HCT116 (cell line): ENCODE results near the gene EEPD1. TPM values are rescaled to one million over a fixed set of nuclear protein-coding genes. Genes with fewer than 3 reads are reported as not detected.

Source experiments
- ATAC-seq: fragments of 200-7000 bp; cut with Tn5 transposase; 2 replicates; pipeline ENCODE4 v1.9.1; 2020; ENCODE audit warnings: mild to moderate bottlenecking, moderate library complexity
- BruUV-seq: library from RNA; stranded (reverse); fragments of 400-500 nt; replicated peaks from 2 replicates; lab custom pipeline; 2021; lab: Mats Ljungman, UMichigan
- CTCF ChIA-PET: fragments of 300-600 bp; sonication (Branson Sonifier 250); formaldehyde crosslinking; loops from one replicate; lab custom pipeline; 2021; ENCODE audit warnings: antibody characterized with exemption; lab: Charles Lee
- POLR2A ChIA-PET: fragments of 300-600, 350-600 bp; sonication (Branson Sonifier 250); formaldehyde crosslinking; loops from one replicate; lab custom pipeline; 2021; ENCODE audit warnings: antibody characterized with exemption; lab: Charles Lee
- RAD21 ChIA-PET, 2 experiments: fragments of 300-600 bp; sonication (Branson Sonifier 250); formaldehyde crosslinking; loops; one replicate each; lab custom pipeline; 2023; ENCODE audit warnings: low total read pairs in 2 of 2; ENCODE audit not compliant: uncharacterized antibody in 2 of 2, unreplicated experiment in 2 of 2, low non-redundant PET in 1 of 2; lab: Charles Lee
- DNase-seq: peaks from one replicate; pipeline ENCODE4 v3.0.0-alpha.2; 2010; ENCODE audit warnings: low read depth, low spot score
- H2AFZ ChIP-seq: fragments of 200-600 bp; shearing (Covaris generic), sonication (generic); 2 replicates; pipeline ENCODE4 v1.6.1; 2017; ENCODE audit warnings: low read depth, mixed run types, mixed read lengths, antibody characterized with exemption, low read length; ENCODE audit not compliant: poor library complexity, severe bottlenecking
- H3K27ac ChIP-seq: 2 replicates; pipeline ENCODE4 v1.5.1; 2012; ENCODE audit warnings: low read depth, low read length
- H3K27me3 ChIP-seq: fragments of 200-600 bp; sonication (generic); 2 replicates; pipeline ENCODE4 v1.6.1; 2016; ENCODE audit warnings: mixed run types, low read length, mixed read lengths; ENCODE audit not compliant: insufficient read depth
- H3K36me3 ChIP-seq, 2 experiments: fragments of 200-500 bp in 1 of 2; fragments of 200-600 bp in 1 of 2; sonication (Bioruptor generic) in 1 of 2; sonication (generic) in 1 of 2; 2 replicates each; pipeline versions ENCODE4 v1.5.1 to v1.6.1; 2014 to 2016; ENCODE audit warnings: low read length in 2 of 2, inconsistent platforms in 1 of 2, mixed read lengths in 1 of 2, mixed run types in 1 of 2; ENCODE audit not compliant: insufficient read depth in 2 of 2, control insufficient read depth in 1 of 2
- H3K4me1 ChIP-seq, 2 experiments: fragments of 200-600 bp in 1 of 2; sonication (generic) in 1 of 2; 2 replicates each; pipeline versions ENCODE4 v1.5.1 to v1.6.1; 2012 to 2017; ENCODE audit warnings: low read length in 2 of 2, inconsistent platforms in 1 of 2, mild to moderate bottlenecking in 1 of 2, mixed read lengths in 1 of 2, mixed run types in 1 of 2, moderate library complexity in 1 of 2; ENCODE audit not compliant: insufficient read depth in 2 of 2, control insufficient read depth in 1 of 2
- H3K4me2 ChIP-seq: fragments of 200-600 bp; sonication (generic); 2 replicates; pipeline ENCODE4 v1.6.1; 2017; ENCODE audit warnings: mixed run types, low read length, mixed read lengths
- H3K4me3 ChIP-seq, 2 experiments: fragments of 200-600 bp in 1 of 2; sonication (generic) in 1 of 2; replicated peaks in 1 of 2; 2 replicates each; pipeline ENCODE4 v1.5.1; 2011 to 2016; ENCODE audit warnings: low read length in 2 of 2, control low read depth in 1 of 2, low read depth in 1 of 2, mild to moderate bottlenecking in 1 of 2, mixed read lengths in 1 of 2, mixed run types in 1 of 2
- H3K79me2 ChIP-seq: fragments of 200-600 bp; sonication (generic); 2 replicates; pipeline ENCODE4 v1.6.1; 2017; ENCODE audit warnings: mild to moderate bottlenecking, mixed run types, low read length, moderate library complexity, mixed read lengths; ENCODE audit not compliant: insufficient read depth
- H3K9ac ChIP-seq: fragments of 200-600 bp; sonication (generic); 2 replicates; pipeline ENCODE4 v1.6.1; 2016; ENCODE audit warnings: low read length, mixed read lengths
- H3K9me2 ChIP-seq: fragments of 200-600 bp; sonication (generic), shearing (Covaris generic); 2 replicates; pipeline ENCODE4 v1.6.1; 2017; ENCODE audit warnings: mixed run types, mild to moderate bottlenecking, moderate library complexity; ENCODE audit not compliant: insufficient read depth
- H3K9me3 ChIP-seq, 2 experiments: fragments of 200-500 bp in 1 of 2; fragments of 200-600 bp in 1 of 2; sonication (Bioruptor generic) in 1 of 2; sonication (generic) in 1 of 2; 2 replicates each; pipeline ENCODE4 v1.6.1; 2014 to 2017; ENCODE audit warnings: low read length in 2 of 2, mixed read lengths in 2 of 2, inconsistent platforms in 1 of 2, low read depth in 1 of 2, mild to moderate bottlenecking in 1 of 2, mixed run types in 1 of 2, moderate library complexity in 1 of 2; ENCODE audit not compliant: control insufficient read depth in 1 of 2, insufficient read depth in 1 of 2
- H4K20me1 ChIP-seq: fragments of 200-600 bp; sonication (generic), shearing (Covaris generic); 2 replicates; pipeline ENCODE4 v1.6.1; 2017; ENCODE audit warnings: mixed run types, mild to moderate bottlenecking, moderate library complexity; ENCODE audit not compliant: insufficient read depth
- ATF3 ChIP-seq: IDR thresholded peaks from 2 replicates; pipeline ENCODE4 v1.6.1; 2012
- CBX3 ChIP-seq: IDR thresholded peaks from 2 replicates; pipeline ENCODE4 v1.6.1; 2012; ENCODE audit warnings: low read depth
- CEBPB ChIP-seq: IDR thresholded peaks from 2 replicates; pipeline ENCODE4 v1.6.1; 2012; ENCODE audit warnings: low read depth
- CTCF ChIP-seq, 3 experiments: fragments of 200-600 bp in 1 of 3; sonication (generic) in 1 of 3; IDR thresholded peaks in 2 of 3; conservative IDR thresholded peaks in 1 of 3; 2 replicates each; pipeline ENCODE4 v1.5.1; 2012 to 2017; ENCODE audit warnings: low read depth in 2 of 3, low read length in 2 of 3, antibody characterized with exemption in 1 of 3, borderline replicate concordance in 1 of 3, control low read depth in 1 of 3, mild to moderate bottlenecking in 1 of 3, mixed read lengths in 1 of 3, mixed run types in 1 of 3, moderate library complexity in 1 of 3; ENCODE audit not compliant: insufficient read depth in 1 of 3
- EGR1 ChIP-seq: IDR thresholded peaks from 2 replicates; pipeline ENCODE4 v1.6.1; 2012; ENCODE audit warnings: low read depth
- EZH2 ChIP-seq: fragments of 200-600 bp; sonication (generic); IDR thresholded peaks from 2 replicates; pipeline ENCODE4 v1.6.1; 2017; ENCODE audit warnings: antibody characterized with exemption, mixed run types
- EZH2phosphoT487 ChIP-seq: fragments of 200-600 bp; IDR thresholded peaks from 2 replicates; pipeline ENCODE4 v1.6.1; 2018; ENCODE audit warnings: antibody characterized with exemption, borderline replicate concordance
- FOSL1 ChIP-seq: IDR thresholded peaks from 2 replicates; pipeline ENCODE4 v1.6.1; 2012; ENCODE audit warnings: low read depth
- MAX ChIP-seq: IDR thresholded peaks from 2 replicates; pipeline ENCODE4 v1.6.1; 2012
- POLR2A ChIP-seq: IDR thresholded peaks from 2 replicates; pipeline ENCODE4 v1.7.0; 2011; ENCODE audit warnings: borderline replicate concordance; ENCODE audit not compliant: insufficient read depth, insufficient read length; ENCODE audit errors: extremely low read depth
- SP1 ChIP-seq: IDR thresholded peaks from 2 replicates; pipeline ENCODE4 v1.6.1; 2012; ENCODE audit warnings: low read depth
- SRF ChIP-seq: IDR thresholded peaks from 2 replicates; pipeline ENCODE4 v1.6.1; 2012; ENCODE audit warnings: low read depth
- TCF7L2 ChIP-seq: IDR thresholded peaks from 2 replicates; pipeline ENCODE4 v1.7.0; 2011; ENCODE audit warnings: borderline replicate concordance, inconsistent platforms; ENCODE audit not compliant: insufficient read depth, insufficient read length; ENCODE audit errors: extremely low read depth
- ZNF274 ChIP-seq: fragments of 200-500 bp; sonication (Bioruptor generic); IDR thresholded peaks from 2 replicates; pipeline ENCODE4 v1.6.1; 2014; ENCODE audit warnings: mild to moderate bottlenecking, low read depth, low read length, inconsistent platforms
- intact Hi-C: fragments of 100-400 bp; cut with micrococcal nuclease; formaldehyde crosslinking; loops from 2 replicates; pipeline ENCODE4 v1.10.0; 2022
- total RNA-seq: library from RNA; stranded (reverse); gene quantifications from one replicate; pipeline ENCODE4 v1.2.1, GENCODE V29; 2021; ENCODE audit not compliant: unreplicated experiment
- TF ChIP-seq, protein P1 (sequence below): IDR thresholded peaks from 2 replicates; pipeline ENCODE4 v1.6.1; 2012; ENCODE audit warnings: low read depth

EEPD1 gene
- total RNA-seq, 1 experiment from 2014 or later = 4.2 TPM

GRCh38 chr7:36228039-36228438, 75.0 kb downstream of the EEPD1 start:
- ChIA-PET POLR2A (no interaction called here), CTCF (no interaction called here), RAD21 (no interaction called here)
- no peaks in the 10 kb centered on the region for H4K20me1 ChIP-seq
- no peak overlapping the region for H3K4me2 ChIP-seq
- no peak overlapping the region for H2AFZ ChIP-seq
- intact Hi-C loops = no loop called here
- no peaks in the 10 kb centered on the region; a peak in 1 of 4 replicates for H3K4me1 ChIP-seq
- H3K36me3 ChIP-seq = no peaks in the 10 kb centered on the region
- H3K9me3 ChIP-seq = no peaks in the 10 kb centered on the region
- no peaks in the 10 kb centered on the region for H3K79me2 ChIP-seq
- TF ChIP-seq TCF7L2 = no peak
- TF ChIP-seq, protein P1, sequence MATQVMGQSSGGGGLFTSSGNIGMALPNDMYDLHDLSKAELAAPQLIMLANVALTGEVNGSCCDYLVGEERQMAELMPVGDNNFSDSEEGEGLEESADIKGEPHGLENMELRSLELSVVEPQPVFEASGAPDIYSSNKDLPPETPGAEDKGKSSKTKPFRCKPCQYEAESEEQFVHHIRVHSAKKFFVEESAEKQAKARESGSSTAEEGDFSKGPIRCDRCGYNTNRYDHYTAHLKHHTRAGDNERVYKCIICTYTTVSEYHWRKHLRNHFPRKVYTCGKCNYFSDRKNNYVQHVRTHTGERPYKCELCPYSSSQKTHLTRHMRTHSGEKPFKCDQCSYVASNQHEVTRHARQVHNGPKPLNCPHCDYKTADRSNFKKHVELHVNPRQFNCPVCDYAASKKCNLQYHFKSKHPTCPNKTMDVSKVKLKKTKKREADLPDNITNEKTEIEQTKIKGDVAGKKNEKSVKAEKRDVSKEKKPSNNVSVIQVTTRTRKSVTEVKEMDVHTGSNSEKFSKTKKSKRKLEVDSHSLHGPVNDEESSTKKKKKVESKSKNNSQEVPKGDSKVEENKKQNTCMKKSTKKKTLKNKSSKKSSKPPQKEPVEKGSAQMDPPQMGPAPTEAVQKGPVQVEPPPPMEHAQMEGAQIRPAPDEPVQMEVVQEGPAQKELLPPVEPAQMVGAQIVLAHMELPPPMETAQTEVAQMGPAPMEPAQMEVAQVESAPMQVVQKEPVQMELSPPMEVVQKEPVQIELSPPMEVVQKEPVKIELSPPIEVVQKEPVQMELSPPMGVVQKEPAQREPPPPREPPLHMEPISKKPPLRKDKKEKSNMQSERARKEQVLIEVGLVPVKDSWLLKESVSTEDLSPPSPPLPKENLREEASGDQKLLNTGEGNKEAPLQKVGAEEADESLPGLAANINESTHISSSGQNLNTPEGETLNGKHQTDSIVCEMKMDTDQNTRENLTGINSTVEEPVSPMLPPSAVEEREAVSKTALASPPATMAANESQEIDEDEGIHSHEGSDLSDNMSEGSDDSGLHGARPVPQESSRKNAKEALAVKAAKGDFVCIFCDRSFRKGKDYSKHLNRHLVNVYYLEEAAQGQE = no peak
- TF ChIP-seq FOSL1 = no peak
- no peak for TF ChIP-seq ZNF274
- TF ChIP-seq SRF = no peak
- no peak for TF ChIP-seq EGR1
- TF ChIP-seq POLR2A = no peak
- TF ChIP-seq CBX3 = no peak
- TF ChIP-seq CTCF (IDR thresholded peaks at IDR 0.05 in 2 of 3, conservative IDR thresholded peaks at IDR 0.05 in 1 of 3; ENCODE audit: borderline replicate concordance in 1 of 3, insufficient read depth in 1 of 3, low read depth in 2 of 3, low read length in 2 of 3) = no peak
- no peak for TF ChIP-seq SP1
- no peak for TF ChIP-seq EZH2
- TF ChIP-seq MAX = no peak
- no peak for TF ChIP-seq CEBPB
- TF ChIP-seq ATF3 = no peak
- no peak for TF ChIP-seq EZH2phosphoT487
- no peak overlapping the region for H3K9ac ChIP-seq
- DNase-seq (no peak), ATAC-seq (no peak)
- no peaks in the 10 kb centered on the region for H3K27me3 ChIP-seq
- BruUV-seq = no TSS peak
- no peaks in the 10 kb centered on the region for H3K9me2 ChIP-seq
- H3K27ac ChIP-seq = no peak overlapping the region
- H3K4me3 ChIP-seq = no peak overlapping the region
